NB4 (cell line): Measurements from ENCODE around the gene CDK11B.
"Not testable (repeated sequence)": the region's sequence is repeated elsewhere in the genome, so short reads cannot be mapped to it uniquely, and the experiment has no call there.

Experiments
- DNase-seq: peaks from one replicate; pipeline ENCODE4 v3.0.0; 2010; ENCODE audit warnings: low read depth
- H3K4me3 ChIP-seq: one replicate; pipeline ENCODE4 v1.5.1; 2011; ENCODE audit warnings: mild to moderate bottlenecking, low read depth, low read length, moderate library complexity
- MYC ChIP-seq: IDR thresholded peaks from 2 replicates; pipeline ENCODE4 v1.6.1; 2011; ENCODE audit warnings: low read depth, low read length
- POLR2A ChIP-seq: IDR thresholded peaks from 2 replicates; pipeline ENCODE4 v1.6.1; 2011; ENCODE audit warnings: mild to moderate bottlenecking; ENCODE audit not compliant: insufficient read length; ENCODE audit errors: extremely low read depth
- TF ChIP-seq, protein P1 (sequence below): IDR thresholded peaks from one replicate; pipeline ENCODE4 v1.5.1; 2012; ENCODE audit warnings: low read depth, low read length
- TF ChIP-seq, protein P2 (sequence below): IDR thresholded peaks from 2 replicates; pipeline ENCODE4 v1.6.1; 2011; ENCODE audit warnings: low read depth, low read length

CDK11B gene

DNA sequence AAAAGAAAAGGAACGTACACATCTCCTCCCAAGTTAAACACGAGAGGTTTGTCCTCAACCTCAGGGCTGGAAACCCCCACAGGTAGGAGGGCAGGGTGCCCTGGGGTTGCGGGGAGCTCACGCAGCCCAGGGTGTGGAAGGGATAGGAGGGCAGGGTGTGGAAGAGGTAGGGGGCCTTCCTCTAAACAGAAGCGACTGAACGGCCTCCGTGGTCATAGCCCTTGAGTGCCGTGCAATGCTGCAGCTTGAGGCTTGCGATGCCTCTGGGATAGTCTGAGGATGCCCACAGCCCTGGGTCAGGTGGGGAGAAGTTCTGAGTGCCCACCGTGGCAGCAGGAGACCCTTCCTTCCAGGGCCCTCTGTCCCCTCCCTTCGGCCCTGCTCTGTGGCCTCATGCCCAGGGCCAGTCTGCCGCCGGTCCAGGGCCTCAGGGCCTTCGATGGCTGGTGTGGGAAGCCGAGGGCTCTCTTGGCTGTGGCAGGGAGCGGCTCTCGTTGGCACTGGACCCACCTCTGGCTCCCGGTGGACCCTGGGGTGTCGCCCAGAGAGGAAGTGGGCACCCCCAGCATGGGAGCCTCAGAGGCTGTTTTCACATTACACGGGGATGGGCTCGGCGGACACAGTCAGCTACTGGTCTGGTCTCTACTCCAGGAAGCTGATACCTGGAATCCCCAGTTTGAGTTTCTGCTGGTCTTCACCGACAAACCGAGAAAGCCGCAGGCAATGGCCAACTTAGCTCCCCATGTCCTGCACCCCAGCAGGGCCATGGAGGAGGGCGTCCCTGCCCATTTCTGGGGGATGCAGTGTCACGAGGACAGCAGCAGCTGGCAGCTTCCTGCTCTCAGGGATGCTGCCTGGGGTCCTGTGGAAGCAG, 6.4 kb upstream of the CDK11B start:
- no peak overlapping the region for H3K4me3 ChIP-seq
- no peak for TF ChIP-seq POLR2A
- TF ChIP-seq, protein P1, sequence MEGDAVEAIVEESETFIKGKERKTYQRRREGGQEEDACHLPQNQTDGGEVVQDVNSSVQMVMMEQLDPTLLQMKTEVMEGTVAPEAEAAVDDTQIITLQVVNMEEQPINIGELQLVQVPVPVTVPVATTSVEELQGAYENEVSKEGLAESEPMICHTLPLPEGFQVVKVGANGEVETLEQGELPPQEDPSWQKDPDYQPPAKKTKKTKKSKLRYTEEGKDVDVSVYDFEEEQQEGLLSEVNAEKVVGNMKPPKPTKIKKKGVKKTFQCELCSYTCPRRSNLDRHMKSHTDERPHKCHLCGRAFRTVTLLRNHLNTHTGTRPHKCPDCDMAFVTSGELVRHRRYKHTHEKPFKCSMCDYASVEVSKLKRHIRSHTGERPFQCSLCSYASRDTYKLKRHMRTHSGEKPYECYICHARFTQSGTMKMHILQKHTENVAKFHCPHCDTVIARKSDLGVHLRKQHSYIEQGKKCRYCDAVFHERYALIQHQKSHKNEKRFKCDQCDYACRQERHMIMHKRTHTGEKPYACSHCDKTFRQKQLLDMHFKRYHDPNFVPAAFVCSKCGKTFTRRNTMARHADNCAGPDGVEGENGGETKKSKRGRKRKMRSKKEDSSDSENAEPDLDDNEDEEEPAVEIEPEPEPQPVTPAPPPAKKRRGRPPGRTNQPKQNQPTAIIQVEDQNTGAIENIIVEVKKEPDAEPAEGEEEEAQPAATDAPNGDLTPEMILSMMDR: no peak
- TF ChIP-seq MYC: no peak
- TF ChIP-seq, protein P2, sequence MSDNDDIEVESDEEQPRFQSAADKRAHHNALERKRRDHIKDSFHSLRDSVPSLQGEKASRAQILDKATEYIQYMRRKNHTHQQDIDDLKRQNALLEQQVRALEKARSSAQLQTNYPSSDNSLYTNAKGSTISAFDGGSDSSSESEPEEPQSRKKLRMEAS: no peak
- DNase-seq: no peak

DNA sequence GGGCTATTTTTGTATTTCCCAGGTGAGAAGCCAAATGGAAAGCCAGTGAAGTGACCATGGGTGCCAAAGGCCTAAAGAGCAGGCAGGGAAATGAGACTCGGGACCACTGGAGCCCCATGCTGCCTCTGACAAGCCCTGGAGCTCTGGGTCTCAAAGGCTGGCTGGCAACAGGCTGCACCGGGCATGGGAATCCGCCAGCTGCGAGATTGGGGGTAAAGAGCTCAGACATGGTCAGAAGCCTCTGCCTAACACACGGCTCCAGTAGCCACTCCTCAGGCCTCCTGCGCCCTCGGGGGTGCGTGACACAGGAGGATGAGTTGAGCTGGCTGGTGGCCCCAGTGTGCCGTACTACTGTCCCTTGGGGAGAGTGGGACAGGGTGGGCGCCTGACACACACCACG, 5.5 kb upstream of the CDK11B start:
- not testable (repeated sequence) for H3K4me3 ChIP-seq, DNase-seq

DNA sequence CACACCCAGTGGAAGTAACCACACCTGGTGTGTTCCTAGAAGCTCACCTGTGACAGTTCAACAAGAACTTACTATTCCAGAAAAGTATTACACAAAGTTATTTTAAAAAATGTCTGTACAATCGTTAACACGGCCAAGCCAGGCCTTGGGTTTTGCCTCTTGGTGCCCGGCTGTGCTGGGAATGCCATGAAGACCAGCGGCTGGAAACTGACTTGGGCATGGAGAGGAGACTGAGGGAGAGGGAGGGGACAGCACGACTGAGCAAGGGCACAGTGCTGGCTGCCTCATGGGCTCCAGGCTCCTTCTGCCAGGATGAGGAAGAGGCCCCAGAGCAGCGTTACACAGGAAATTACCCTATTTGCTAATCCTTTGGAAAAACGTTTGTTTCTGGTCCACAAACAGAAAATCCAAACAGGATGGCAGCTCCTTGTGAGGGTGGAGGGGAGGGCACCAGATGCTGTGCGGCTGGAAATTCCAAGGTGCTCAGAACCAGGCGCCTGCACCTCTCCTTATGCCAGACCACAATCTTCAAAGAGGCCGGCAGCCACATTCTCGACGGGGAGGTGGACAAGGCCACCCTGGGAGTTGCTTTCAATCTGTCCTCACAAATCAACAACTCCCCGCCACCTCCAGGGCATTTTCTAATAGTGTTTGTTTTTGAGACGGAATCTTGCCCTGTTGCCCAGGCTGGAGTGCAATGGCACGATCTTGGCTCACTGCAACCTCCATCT, 4.2 kb upstream of the CDK11B start:
- not testable (repeated sequence) for DNase-seq, H3K4me3 ChIP-seq

DNA sequence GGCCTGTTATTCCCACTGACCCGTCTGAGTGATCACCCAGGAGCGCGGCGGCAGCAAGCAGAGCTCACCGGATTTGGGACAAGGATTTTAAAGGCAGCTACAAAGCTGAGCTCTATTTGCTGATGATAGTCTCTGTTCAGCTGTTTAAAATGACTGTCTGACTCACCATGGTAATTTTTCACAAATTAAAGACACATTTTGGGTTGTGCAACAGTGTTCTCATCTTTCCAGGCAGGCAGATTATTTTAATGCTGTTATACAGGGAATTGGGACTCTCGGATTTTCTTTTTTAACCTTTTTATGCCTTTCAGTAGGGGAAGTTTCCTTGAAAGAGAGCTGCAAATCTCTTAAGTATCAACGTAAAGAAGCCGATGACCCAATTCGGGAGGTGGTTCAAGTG, 3.6 kb upstream of the CDK11B start:
- not testable (repeated sequence) for DNase-seq, H3K4me3 ChIP-seq

DNA sequence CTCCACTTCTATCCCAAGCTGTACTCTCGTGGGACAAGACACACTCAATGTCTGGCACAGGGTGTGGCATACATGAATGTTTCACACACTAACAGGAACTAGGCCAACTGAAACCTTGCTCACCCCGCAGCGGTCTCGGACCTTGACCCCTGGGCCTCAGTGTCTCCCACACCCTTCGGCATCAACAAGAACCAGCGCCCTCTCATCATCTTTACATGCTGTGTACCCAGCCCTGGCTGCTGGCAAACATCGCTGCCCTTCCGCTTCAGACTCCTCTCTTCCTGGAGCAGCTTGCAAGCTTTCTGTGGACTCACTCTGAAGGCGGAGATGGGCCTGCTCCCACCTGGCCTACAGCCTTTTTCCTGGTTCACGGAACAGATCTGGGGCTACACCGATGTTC, 10.5 kb downstream of the CDK11B start:
- not testable (repeated sequence) for DNase-seq, H3K4me3 ChIP-seq

DNA sequence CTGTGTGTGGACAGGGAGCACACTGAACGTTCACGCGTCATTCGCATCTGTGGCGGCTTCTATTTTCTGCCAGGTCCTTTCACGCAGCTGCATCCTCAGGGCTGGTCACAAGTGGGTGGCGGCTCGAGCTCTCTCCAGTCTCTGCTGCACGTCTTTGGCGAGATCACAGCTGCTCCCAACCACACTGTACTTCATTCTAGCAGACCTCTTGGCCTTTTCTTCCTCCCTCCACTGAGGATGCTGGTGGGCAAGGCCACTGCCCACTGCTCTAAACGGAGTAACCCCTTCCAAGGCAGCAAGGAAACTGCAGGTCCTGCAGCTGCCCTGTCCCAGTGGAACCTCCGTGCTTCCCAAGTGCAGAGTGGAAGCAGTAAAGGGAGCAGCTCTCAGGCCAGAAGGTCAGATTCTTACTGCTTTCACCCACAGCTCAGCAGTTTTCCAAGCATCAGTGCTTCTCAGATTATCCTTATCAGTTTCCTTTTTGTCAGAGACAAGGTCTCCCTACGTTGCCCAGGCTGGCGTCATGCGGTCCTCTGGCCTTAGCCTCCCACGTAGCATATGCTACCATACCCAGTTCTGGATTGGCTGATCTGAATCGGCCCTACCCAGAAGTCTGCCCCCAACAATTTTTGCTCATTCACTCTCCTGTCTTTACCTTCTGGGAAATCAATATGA, 11.1 kb downstream of the CDK11B start:
- not testable (repeated sequence) for DNase-seq, H3K4me3 ChIP-seq

DNA sequence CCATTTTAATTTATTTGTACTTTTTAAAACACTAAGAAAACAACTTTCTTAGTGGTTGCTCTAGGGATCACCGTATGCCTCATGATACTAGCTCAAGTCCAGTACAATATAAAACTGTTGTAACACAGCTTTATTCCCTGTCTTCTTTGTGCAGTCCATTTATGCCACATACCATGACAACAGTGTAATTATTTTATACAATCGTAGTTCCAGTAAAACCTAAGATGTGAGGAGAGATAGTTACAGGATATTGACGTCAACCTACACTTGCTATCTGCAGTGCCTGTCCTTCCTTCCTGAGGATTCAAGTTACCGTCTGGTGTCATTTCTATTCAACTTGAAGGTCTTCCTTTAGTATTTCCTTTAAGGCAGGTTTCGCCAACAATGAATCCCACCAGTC, 12.5 kb downstream of the CDK11B start:
- DNase-seq, H3K4me3 ChIP-seq: not testable (repeated sequence)

DNA sequence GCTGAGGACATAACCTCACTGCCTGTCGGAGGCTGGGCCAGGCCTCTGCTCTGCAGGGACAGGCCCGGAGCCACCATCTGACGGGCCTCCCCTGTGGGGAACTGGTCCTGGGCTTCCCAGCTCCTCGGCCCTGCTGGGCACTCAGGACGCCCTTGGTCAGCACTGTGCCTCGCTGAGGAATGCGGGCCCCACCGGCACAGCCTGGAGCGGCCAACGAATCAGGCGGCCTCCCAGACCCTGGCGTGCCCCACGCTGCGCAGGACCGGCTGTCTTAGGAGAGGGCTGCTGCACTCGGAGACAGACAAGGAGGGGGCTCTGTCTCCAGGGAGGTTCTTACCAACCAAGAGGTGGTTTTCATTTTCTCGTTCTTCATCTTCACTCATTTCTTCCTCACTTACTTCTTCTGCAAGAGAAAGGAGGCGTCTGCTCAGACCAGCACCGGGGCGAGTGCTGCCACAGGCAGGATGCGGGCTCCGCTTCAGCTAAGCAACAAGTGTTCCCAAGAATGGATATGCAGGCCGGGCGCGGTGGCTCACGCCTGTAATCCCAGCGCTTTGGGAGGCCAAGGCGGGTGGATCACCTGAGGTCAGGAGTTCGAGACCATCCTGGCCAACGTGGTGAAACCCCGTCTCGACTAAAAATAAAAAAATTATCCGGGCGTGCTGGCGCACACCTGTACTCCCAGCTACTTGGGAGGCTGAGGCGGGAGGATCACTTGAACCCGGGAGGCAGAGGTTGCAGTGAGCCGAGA, 17.9 kb downstream of the CDK11B start:
- H3K4me3 ChIP-seq, DNase-seq: not testable (repeated sequence)

DNA sequence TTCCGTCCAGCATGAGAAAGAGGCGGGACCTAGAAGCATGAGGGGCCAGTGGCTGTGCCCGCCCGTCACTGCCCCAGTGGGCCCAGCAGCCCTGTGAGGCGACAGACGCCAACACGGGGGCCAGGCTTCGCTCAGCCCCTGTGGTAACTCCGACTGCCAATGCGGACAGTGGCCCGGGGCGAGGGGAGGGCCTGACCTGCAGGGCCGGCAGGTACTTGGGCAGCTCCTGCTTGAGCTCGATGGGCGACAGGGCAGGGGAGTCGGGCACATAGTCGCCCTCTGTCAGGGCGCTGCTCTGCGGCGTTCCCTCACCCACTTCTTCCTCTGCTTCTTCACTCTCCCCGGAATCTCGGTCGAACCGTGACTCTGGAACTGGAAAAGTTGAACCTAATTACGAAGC, 18.7 kb downstream of the CDK11B start:
- not testable (repeated sequence) for DNase-seq, H3K4me3 ChIP-seq

DNA sequence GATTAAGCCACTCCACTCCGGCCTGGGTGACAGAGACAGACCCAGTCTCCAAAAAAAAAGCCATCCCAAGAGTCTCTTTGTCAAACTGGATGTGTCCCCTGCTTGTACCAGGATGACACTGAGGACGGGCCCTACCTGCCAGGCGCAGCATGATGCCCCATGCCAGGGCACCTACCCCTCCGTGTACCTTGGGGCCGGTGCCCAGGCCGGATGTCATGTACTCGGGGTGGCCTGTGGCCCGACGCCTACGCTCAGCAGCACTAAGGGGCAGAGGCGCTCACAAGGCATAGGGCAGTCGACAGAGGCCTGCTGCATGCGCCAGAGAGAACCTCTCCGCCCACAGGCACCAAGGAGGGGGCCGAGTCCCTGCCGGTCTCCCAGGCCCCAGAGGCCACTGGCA, 19.4 kb downstream of the CDK11B start:
- not testable (repeated sequence) for DNase-seq, H3K4me3 ChIP-seq

DNA sequence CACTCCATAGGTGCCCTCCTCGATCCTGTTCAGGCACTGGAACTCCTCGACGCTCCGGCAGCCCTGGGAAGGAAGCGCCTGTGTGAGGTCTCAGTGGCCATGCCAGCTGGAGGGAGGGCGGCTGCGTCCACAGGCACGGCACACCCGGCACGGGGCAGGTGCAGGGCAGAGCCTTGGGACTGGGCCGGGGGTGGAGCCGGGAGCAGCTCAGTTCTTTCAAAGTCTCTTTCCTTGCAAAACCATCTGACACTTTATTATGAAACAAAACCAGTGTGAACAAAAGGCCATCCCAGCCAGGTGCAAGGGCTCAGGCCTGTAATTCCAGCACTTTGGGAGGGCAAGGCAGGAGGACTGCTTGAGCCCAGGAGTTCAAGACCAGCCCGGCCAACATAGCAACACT, 20.3 kb downstream of the CDK11B start:
- H3K4me3 ChIP-seq, DNase-seq: not testable (repeated sequence)

DNA sequence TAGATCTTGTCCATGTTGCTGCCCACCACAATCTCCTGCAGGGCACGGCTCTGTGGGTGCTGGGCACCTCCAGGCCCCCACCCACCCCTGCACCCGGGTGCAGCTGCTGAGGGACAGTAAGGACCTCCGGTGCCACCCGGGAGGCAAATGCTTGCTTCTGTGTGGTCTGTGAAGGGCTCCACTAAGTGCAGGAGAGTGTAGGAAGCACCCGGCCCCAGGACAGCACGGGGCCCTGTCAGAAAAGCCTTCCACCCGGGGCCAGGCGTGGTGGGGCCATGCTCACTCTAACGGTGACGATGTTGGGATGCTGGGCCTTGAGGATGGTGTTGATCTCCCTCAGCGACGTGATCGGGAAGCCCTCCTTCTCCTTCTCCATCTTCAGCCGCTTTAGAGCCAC, 21.3 kb downstream of the CDK11B start:
- DNase-seq, H3K4me3 ChIP-seq: not testable (repeated sequence)

DNA sequence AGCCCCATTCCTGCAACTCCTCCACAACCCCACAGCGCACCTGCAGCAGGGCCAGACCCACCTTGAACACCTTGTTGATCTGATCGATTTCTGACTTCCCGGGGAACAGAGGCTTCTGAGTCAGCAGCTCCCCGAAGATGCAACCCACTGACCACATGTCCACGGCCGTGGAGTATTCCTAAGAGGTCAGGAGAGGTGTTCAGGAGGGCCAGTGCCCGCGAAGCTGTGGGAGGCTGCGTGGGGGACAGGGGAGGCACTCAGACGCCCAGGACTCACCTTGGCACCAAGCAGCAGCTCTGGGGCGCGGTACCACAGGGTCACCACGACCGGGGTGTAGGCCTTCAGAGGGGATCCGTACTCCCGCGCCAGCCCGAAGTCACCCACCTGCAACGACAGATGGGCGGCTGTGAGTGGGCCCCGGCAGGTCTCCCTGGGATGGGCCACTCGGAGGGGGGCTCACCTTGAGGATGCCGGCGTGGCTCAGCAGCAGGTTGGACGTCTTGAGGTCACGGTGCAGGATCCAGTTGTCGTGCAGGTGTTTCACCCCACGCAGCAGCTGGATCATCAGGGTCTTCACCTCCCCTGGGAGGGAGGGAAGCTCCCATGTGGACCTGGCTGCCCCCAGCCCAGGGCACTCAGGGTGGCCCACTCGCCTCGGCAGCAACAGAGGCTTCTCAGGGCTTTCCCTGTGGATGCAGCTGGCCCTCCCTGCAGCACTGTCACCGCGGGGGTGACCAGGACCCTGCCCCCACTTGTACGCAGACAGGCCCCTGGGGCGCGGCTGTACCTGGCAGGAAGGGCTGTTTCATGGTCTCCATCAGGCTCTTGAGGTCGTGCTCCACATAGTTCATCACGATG, 22.0 kb downstream of the CDK11B start:
- not testable (repeated sequence) for H3K4me3 ChIP-seq, DNase-seq

DNA sequence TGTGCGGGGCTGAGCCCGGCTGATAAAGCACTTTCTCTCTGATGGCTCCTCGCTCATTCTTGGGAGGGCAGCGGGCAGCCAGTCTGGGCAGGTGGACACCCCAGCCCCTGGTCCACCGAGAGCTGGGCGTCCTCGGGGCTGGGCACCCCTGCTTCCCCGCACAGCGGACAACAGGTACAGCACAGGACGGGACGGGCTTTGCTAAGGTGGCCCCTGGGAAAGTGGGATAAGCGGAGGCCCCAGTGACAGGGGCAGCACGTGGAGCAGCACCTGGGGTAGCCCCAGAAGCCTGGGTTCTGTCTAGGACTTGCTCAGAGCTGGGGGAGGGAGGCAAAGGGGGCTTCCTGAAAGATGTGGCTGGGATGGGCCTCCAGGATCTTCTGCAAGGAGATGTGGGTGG, 24.2 kb downstream of the CDK11B start:
- DNase-seq, H3K4me3 ChIP-seq: not testable (repeated sequence)

DNA sequence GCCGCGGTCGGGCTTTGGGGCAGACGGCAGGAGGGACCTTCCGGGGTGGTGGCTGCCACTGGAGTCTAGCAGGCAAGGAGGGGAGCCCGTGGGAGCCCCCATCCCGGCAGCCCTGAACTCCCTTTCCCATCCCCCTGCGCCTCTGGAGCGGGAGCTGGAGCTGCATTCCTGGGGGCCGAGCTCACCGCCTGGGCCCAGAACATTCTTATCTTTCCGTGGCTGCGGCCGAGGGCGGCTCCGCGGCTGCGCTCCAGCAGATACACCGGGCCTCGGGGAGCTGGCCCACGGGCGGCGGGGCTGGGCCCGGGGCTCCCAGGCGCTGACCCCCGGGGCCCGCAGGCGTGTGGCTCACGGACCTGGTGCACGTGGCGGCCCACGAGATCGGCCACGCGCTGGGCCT, 25.4 kb downstream of the CDK11B start:
- DNase-seq, H3K4me3 ChIP-seq: not testable (repeated sequence)
